Measurements from ENCODE around the gene SCML2. TPM values are rescaled to one million over a fixed set of nuclear protein-coding genes. Genes with fewer than 3 reads are reported as not detected.

Gene SCML2
- total and polyA plus RNA-seq, 2 donors = 3.4 to 4.1 TPM

- H3K36me3 ChIP-seq (ENCODE audit: control insufficient read depth in 2 of 2, insufficient read depth in 2 of 2, low read length in 1 of 2) = no peaks in the 10 kb centered on the region
- H3K27me3 ChIP-seq (ENCODE audit: control insufficient read depth in 2 of 2, insufficient read depth in 1 of 2, low read length in 1 of 2) = no peaks in the 10 kb centered on the region
- no peaks in the 10 kb centered on the region for H3K4me1 ChIP-seq (ENCODE audit: control insufficient read depth in 2 of 2, insufficient read depth in 2 of 2, low read length in 2 of 2)
- DNase-seq (ENCODE audit: low read depth in 6 of 9, low spot score in 9 of 9) = no peak
- WGBS = 90% methylated on average over 4 of the region's 4 CpGs
- H3K9me3 ChIP-seq (ENCODE audit: control insufficient read depth in 2 of 2, insufficient read depth in 1 of 2, low read length in 1 of 2) = no peaks in the 10 kb centered on the region
- H3K27ac ChIP-seq (ENCODE audit: low read depth in 1 of 2, low read length in 1 of 2) = no peak overlapping the region
- H3K4me3 ChIP-seq (ENCODE audit: low read length in 2 of 2) = no peak overlapping the region
These were observed 13.9 kb upstream of the SCML2 start for GRCh38 chrX:18368402-18368801.

GRCh38 chrX:18360867-18361266 is 6.4 kb upstream of the SCML2 start:
- Histone ChIP-seq H3K36me3 (ENCODE audit: control insufficient read depth in 2 of 2, insufficient read depth in 2 of 2, low read length in 1 of 2) (no peaks in the 10 kb centered on the region), H3K4me1 (ENCODE audit: control insufficient read depth in 2 of 2, insufficient read depth in 2 of 2, low read length in 2 of 2) (no peaks in the 10 kb centered on the region), H3K27me3 (ENCODE audit: control insufficient read depth in 2 of 2, insufficient read depth in 1 of 2, low read length in 1 of 2) (peaks cover 0 to 7% of the 10 kb centered on the region in 2 donors), H3K27ac (ENCODE audit: low read depth in 1 of 2, low read length in 1 of 2) (no peak overlapping the region), H3K4me3 (ENCODE audit: low read length in 2 of 2) (no peak overlapping the region), H3K9me3 (ENCODE audit: control insufficient read depth in 2 of 2, insufficient read depth in 1 of 2, low read length in 1 of 2) (no peaks in the 10 kb centered on the region)
- DNase-seq (ENCODE audit: low read depth in 6 of 9, low spot score in 9 of 9) = no peak
- whole genome bisulfite sequencing = 97% methylated on average over 4 of the region's 4 CpGs

GRCh38 chrX:18353931-18354368 is 538 bp downstream of the SCML2 start:
- peaks cover 0 to 5% of the 10 kb centered on the region in 2 donors for H3K4me1 ChIP-seq (ENCODE audit: control insufficient read depth in 2 of 2, insufficient read depth in 2 of 2, low read length in 2 of 2)
- DNase-seq (ENCODE audit: low read depth in 6 of 9, low spot score in 9 of 9) = peak in 5 of 9 donors; percentile 6 to 42 (median 9)
- no peaks in the 10 kb centered on the region for H3K9me3 ChIP-seq (ENCODE audit: control insufficient read depth in 2 of 2, insufficient read depth in 1 of 2, low read length in 1 of 2)
- H3K27ac ChIP-seq (ENCODE audit: low read depth in 1 of 2, low read length in 1 of 2) = no peak overlapping the region
- peak overlapping the region; percentile 56 to 61 for H3K4me3 ChIP-seq (ENCODE audit: low read length in 2 of 2)
- H3K36me3 ChIP-seq (ENCODE audit: control insufficient read depth in 2 of 2, insufficient read depth in 2 of 2, low read length in 1 of 2) = no peaks in the 10 kb centered on the region
- H3K27me3 ChIP-seq (ENCODE audit: control insufficient read depth in 2 of 2, insufficient read depth in 1 of 2, low read length in 1 of 2) = peaks cover 0 to 18% of the 10 kb centered on the region in 2 donors
- WGBS = under 1% methylated on average over 50 of the region's 50 CpGs

- Histone ChIP-seq H3K4me3 (ENCODE audit: low read length in 2 of 2) (no peak overlapping the region), H3K36me3 (ENCODE audit: control insufficient read depth in 2 of 2, insufficient read depth in 2 of 2, low read length in 1 of 2) (no peaks in the 10 kb centered on the region), H3K27me3 (ENCODE audit: control insufficient read depth in 2 of 2, insufficient read depth in 1 of 2, low read length in 1 of 2) (peaks cover 0 to 16% of the 10 kb centered on the region in 2 donors), H3K9me3 (ENCODE audit: control insufficient read depth in 2 of 2, insufficient read depth in 1 of 2, low read length in 1 of 2) (no peaks in the 10 kb centered on the region), H3K4me1 (ENCODE audit: control insufficient read depth in 2 of 2, insufficient read depth in 2 of 2, low read length in 2 of 2) (peaks cover 0 to 5% of the 10 kb centered on the region in 2 donors), H3K27ac (ENCODE audit: low read depth in 1 of 2, low read length in 1 of 2) (no peak overlapping the region)
- DNase-seq (ENCODE audit: low read depth in 6 of 9, low spot score in 9 of 9) = no peak
- WGBS = 40% methylated on average over 2 of the region's 2 CpGs
These were observed 2.7 kb downstream of the SCML2 start for GRCh38 chrX:18351784-18352183.

GRCh38 chrX:18348047-18348446 is 6.4 kb downstream of the SCML2 start:
- 47% methylated on average over 2 of the region's 2 CpGs for WGBS
- no peaks in the 10 kb centered on the region for H3K36me3 ChIP-seq (ENCODE audit: control insufficient read depth in 2 of 2, insufficient read depth in 2 of 2, low read length in 1 of 2)
- no peaks in the 10 kb centered on the region for H3K27me3 ChIP-seq (ENCODE audit: control insufficient read depth in 2 of 2, insufficient read depth in 1 of 2, low read length in 1 of 2)
- H3K9me3 ChIP-seq (ENCODE audit: control insufficient read depth in 2 of 2, insufficient read depth in 1 of 2, low read length in 1 of 2) = no peaks in the 10 kb centered on the region
- no peaks in the 10 kb centered on the region for H3K4me1 ChIP-seq (ENCODE audit: control insufficient read depth in 2 of 2, insufficient read depth in 2 of 2, low read length in 2 of 2)
- DNase-seq (ENCODE audit: low read depth in 6 of 9, low spot score in 9 of 9) = no peak
- no peak overlapping the region for H3K27ac ChIP-seq (ENCODE audit: low read depth in 1 of 2, low read length in 1 of 2)
- H3K4me3 ChIP-seq (ENCODE audit: low read length in 2 of 2) = no peak overlapping the region

GRCh38 chrX:18309401-18309800 is 45.1 kb downstream of the SCML2 start:
- Histone ChIP-seq H3K4me3 (ENCODE audit: low read length in 2 of 2) (no peak overlapping the region), H3K4me1 (ENCODE audit: control insufficient read depth in 2 of 2, insufficient read depth in 2 of 2, low read length in 2 of 2) (no peaks in the 10 kb centered on the region), H3K27ac (ENCODE audit: low read depth in 1 of 2, low read length in 1 of 2) (no peak overlapping the region), H3K27me3 (ENCODE audit: control insufficient read depth in 2 of 2, insufficient read depth in 1 of 2, low read length in 1 of 2) (no peaks in the 10 kb centered on the region), H3K36me3 (ENCODE audit: control insufficient read depth in 2 of 2, insufficient read depth in 2 of 2, low read length in 1 of 2) (no peaks in the 10 kb centered on the region), H3K9me3 (ENCODE audit: control insufficient read depth in 2 of 2, insufficient read depth in 1 of 2, low read length in 1 of 2) (no peaks in the 10 kb centered on the region)
- WGBS = 99% methylated on average over 4 of the region's 4 CpGs
- no peak for DNase-seq (ENCODE audit: low read depth in 6 of 9, low spot score in 9 of 9)

- Histone ChIP-seq H3K27me3 (ENCODE audit: control insufficient read depth in 2 of 2, insufficient read depth in 1 of 2, low read length in 1 of 2) (no peaks in the 10 kb centered on the region), H3K27ac (ENCODE audit: low read depth in 1 of 2, low read length in 1 of 2) (no peak overlapping the region), H3K4me1 (ENCODE audit: control insufficient read depth in 2 of 2, insufficient read depth in 2 of 2, low read length in 2 of 2) (no peaks in the 10 kb centered on the region), H3K9me3 (ENCODE audit: control insufficient read depth in 2 of 2, insufficient read depth in 1 of 2, low read length in 1 of 2) (no peaks in the 10 kb centered on the region), H3K36me3 (ENCODE audit: control insufficient read depth in 2 of 2, insufficient read depth in 2 of 2, low read length in 1 of 2) (no peaks in the 10 kb centered on the region), H3K4me3 (ENCODE audit: low read length in 2 of 2) (no peak overlapping the region)
- 14% methylated on average over 2 of the region's 2 CpGs for whole genome bisulfite sequencing
- no peak for DNase-seq (ENCODE audit: low read depth in 6 of 9, low spot score in 9 of 9)
These were observed 57.2 kb downstream of the SCML2 start for GRCh38 chrX:18297251-18297650.

- no peaks in the 10 kb centered on the region for H3K9me3 ChIP-seq (ENCODE audit: control insufficient read depth in 2 of 2, insufficient read depth in 1 of 2, low read length in 1 of 2)
- WGBS = 98% methylated on average over 3 of the region's 3 CpGs
- H3K27ac ChIP-seq (ENCODE audit: low read depth in 1 of 2, low read length in 1 of 2) = no peak overlapping the region
- no peaks in the 10 kb centered on the region for H3K4me1 ChIP-seq (ENCODE audit: control insufficient read depth in 2 of 2, insufficient read depth in 2 of 2, low read length in 2 of 2)
- no peaks in the 10 kb centered on the region for H3K27me3 ChIP-seq (ENCODE audit: control insufficient read depth in 2 of 2, insufficient read depth in 1 of 2, low read length in 1 of 2)
- H3K4me3 ChIP-seq (ENCODE audit: low read length in 2 of 2) = no peak overlapping the region
- DNase-seq (ENCODE audit: low read depth in 6 of 9, low spot score in 9 of 9) = no peak
- no peaks in the 10 kb centered on the region for H3K36me3 ChIP-seq (ENCODE audit: control insufficient read depth in 2 of 2, insufficient read depth in 2 of 2, low read length in 1 of 2)
These were observed 59.6 kb downstream of the SCML2 start for GRCh38 chrX:18294893-18295292.

- H3K9me3 ChIP-seq (ENCODE audit: control insufficient read depth in 2 of 2, insufficient read depth in 1 of 2, low read length in 1 of 2) = no peaks in the 10 kb centered on the region
- DNase-seq (ENCODE audit: low read depth in 6 of 9, low spot score in 9 of 9) = no peak
- H3K27me3 ChIP-seq (ENCODE audit: control insufficient read depth in 2 of 2, insufficient read depth in 1 of 2, low read length in 1 of 2) = no peaks in the 10 kb centered on the region
- no peak overlapping the region for H3K4me3 ChIP-seq (ENCODE audit: low read length in 2 of 2)
- H3K36me3 ChIP-seq (ENCODE audit: control insufficient read depth in 2 of 2, insufficient read depth in 2 of 2, low read length in 1 of 2) = no peaks in the 10 kb centered on the region
- WGBS = 98% methylated on average over 7 of the region's 7 CpGs
- no peaks in the 10 kb centered on the region for H3K4me1 ChIP-seq (ENCODE audit: control insufficient read depth in 2 of 2, insufficient read depth in 2 of 2, low read length in 2 of 2)
- H3K27ac ChIP-seq (ENCODE audit: low read depth in 1 of 2, low read length in 1 of 2) = no peak overlapping the region
These were observed 63.4 kb downstream of the SCML2 start for GRCh38 chrX:18291006-18291545.
